Activated naive CD8-positive, alpha-beta T cell (primary cell): ENCODE measurements around the gene TYROBP.
"Not testable (repeated sequence)": the region's sequence is repeated elsewhere in the genome, so short reads cannot be mapped to it uniquely, and the experiment has no call there.

Experiments used
- H3K27ac Mint-ChIP-seq: one replicate; pipeline ENCODE4 v1.8.0; 2021; ENCODE audit warnings: mixed read lengths
- H3K27me3 Mint-ChIP-seq: one replicate; pipeline ENCODE4 v1.8.0; 2021; ENCODE audit warnings: mixed read lengths
- H3K36me3 Mint-ChIP-seq: one replicate; pipeline ENCODE4 v1.8.0; 2021; ENCODE audit warnings: mixed read lengths
- H3K4me1 Mint-ChIP-seq: one replicate; pipeline ENCODE4 v1.8.0; 2021; ENCODE audit warnings: low read depth, mixed read lengths
- H3K4me3 Mint-ChIP-seq: one replicate; pipeline ENCODE4 v1.8.0; 2021; ENCODE audit warnings: mild to moderate bottlenecking, mixed read lengths
- H3K9me3 Mint-ChIP-seq: one replicate; pipeline ENCODE4 v1.8.0; 2021; ENCODE audit warnings: low read depth, mixed read lengths

The TYROBP gene

GRCh38 chr19:35911173-35911572, 3.1 kb upstream of the TYROBP start:
- Mint-ChIP-seq H3K4me1 (peaks cover 26% of the 10 kb centered on the region), H3K27ac (no peak overlapping the region), H3K4me3 (no peak overlapping the region), H3K36me3 (no peaks in the 10 kb centered on the region), H3K9me3 (no peaks in the 10 kb centered on the region), H3K27me3 (no peaks in the 10 kb centered on the region)

GRCh38 chr19:35910355-35910754, 2.3 kb upstream of the TYROBP start:
- H3K27me3 Mint-ChIP-seq, H3K9me3 Mint-ChIP-seq, H3K36me3 Mint-ChIP-seq, H3K27ac Mint-ChIP-seq, H3K4me3 Mint-ChIP-seq: not testable (repeated sequence)
- peaks cover 25% of the 10 kb centered on the region for H3K4me1 Mint-ChIP-seq

GRCh38 chr19:35909684-35910035, 1.6 kb upstream of the TYROBP start:
- Mint-ChIP-seq H3K9me3 (no peaks in the 10 kb centered on the region), H3K4me3 (no peak overlapping the region), H3K27me3 (no peaks in the 10 kb centered on the region), H3K4me1 (peaks cover 30% of the 10 kb centered on the region), H3K36me3 (no peaks in the 10 kb centered on the region), H3K27ac (no peak overlapping the region)

DNA sequence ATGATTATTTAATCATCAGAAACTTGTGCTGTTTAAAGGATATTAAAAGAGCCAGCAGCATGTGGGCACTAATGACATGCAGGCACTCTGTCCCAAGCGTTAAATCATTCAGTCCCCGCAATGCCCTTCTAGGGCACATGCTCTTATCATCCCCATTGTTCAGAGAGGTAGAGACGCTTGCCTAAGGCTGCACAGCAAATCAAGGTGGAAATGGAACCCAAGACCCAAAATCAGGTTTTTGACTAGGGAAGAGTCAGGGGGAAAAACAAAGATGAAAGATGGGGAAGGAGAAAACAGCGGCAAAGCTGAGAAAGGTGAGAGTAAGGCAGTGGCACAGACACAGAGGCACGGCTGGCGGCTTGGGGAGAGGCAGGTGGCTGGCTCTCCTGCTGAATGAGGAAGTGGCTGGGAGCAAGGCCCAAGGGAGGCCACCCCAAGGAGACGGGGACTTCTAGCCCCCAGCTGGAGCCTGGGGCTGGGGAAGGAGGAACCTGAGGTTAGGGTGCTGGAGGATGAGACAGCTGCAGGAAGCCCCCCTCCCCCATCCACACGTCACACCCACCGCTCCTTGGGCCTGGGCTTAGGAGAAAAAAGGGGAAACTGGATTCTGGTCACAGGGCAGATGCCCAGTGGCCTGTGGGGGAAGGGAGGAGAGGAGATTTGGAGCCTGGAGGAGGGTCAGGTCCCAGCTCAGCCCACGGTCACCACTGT, 1.0 kb upstream of the TYROBP start:
- H3K9me3 Mint-ChIP-seq = no peaks in the 10 kb centered on the region
- no peak overlapping the region for H3K4me3 Mint-ChIP-seq
- H3K27me3 Mint-ChIP-seq = no peaks in the 10 kb centered on the region
- peak overlapping the region; percentile 79 for H3K27ac Mint-ChIP-seq
- H3K36me3 Mint-ChIP-seq = no peaks in the 10 kb centered on the region
- H3K4me1 Mint-ChIP-seq = peaks cover 36% of the 10 kb centered on the region

- no peak overlapping the region for H3K27ac Mint-ChIP-seq
- H3K4me1 Mint-ChIP-seq = peaks cover 45% of the 10 kb centered on the region
- no peaks in the 10 kb centered on the region for H3K27me3 Mint-ChIP-seq
- H3K4me3 Mint-ChIP-seq = no peak overlapping the region
- H3K36me3 Mint-ChIP-seq = no peaks in the 10 kb centered on the region
- H3K9me3 Mint-ChIP-seq = no peaks in the 10 kb centered on the region
These were observed 734 bp downstream of the TYROBP start for GRCh38 chr19:35907377-35907745.

- peak overlapping the region; percentile 96 for H3K27ac Mint-ChIP-seq
- H3K9me3 Mint-ChIP-seq = no peaks in the 10 kb centered on the region
- H3K27me3 Mint-ChIP-seq = no peaks in the 10 kb centered on the region
- peaks cover 54% of the 10 kb centered on the region for H3K4me1 Mint-ChIP-seq
- H3K4me3 Mint-ChIP-seq = peak overlapping the region; percentile 20
- no peaks in the 10 kb centered on the region for H3K36me3 Mint-ChIP-seq
These were observed 2.8 kb downstream of the TYROBP start for GRCh38 chr19:35905178-35905727.

- H3K27me3 Mint-ChIP-seq = no peaks in the 10 kb centered on the region
- no peaks in the 10 kb centered on the region for H3K36me3 Mint-ChIP-seq
- peak overlapping the region; percentile 96 for H3K27ac Mint-ChIP-seq
- peak overlapping the region; percentile 70 for H3K4me3 Mint-ChIP-seq
- peaks cover 51% of the 10 kb centered on the region for H3K4me1 Mint-ChIP-seq
- no peaks in the 10 kb centered on the region for H3K9me3 Mint-ChIP-seq
These were observed 3.6 kb downstream of the TYROBP start for GRCh38 chr19:35904311-35905068.

DNA sequence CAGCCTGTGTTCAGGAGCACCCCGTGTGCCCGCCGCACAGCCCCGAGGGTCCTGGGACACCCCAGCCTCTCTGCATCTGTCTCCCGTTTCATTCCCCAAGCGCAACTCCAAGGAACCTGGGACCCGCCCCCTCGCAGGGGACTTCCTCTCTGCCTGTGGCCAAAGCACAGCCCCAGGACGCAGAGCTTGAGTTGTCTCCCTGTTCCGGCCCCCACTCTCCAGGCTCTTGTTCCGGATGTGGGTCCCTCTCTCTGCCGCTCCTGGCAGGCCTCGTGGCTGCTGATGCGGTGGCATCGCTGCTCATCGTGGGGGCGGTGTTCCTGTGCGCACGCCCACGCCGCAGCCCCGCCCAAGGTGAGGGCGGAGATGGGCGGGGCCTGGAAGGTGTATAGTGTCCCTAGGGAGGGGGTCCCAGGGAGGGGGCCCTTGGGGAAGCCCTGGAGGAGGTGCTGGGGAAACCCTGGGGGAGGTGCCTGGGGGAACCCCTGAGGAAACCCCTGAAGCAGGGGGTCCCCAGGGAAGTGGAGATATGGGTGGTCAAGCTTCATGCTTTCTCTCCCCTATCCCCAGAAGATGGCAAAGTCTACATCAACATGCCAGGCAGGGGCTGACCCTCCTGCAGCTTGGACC, 4.4 kb downstream of the TYROBP start:
- Mint-ChIP-seq H3K36me3 (no peaks in the 10 kb centered on the region), H3K9me3 (no peaks in the 10 kb centered on the region), H3K27ac (peak overlapping the region; percentile 96), H3K27me3 (no peaks in the 10 kb centered on the region), H3K4me1 (peaks cover 45% of the 10 kb centered on the region), H3K4me3 (peak overlapping the region; percentile 87)

GRCh38 chr19:35902870-35903475, 5.1 kb downstream of the TYROBP start:
- Mint-ChIP-seq H3K9me3 (no peaks in the 10 kb centered on the region), H3K4me3 (peak overlapping the region; percentile 87), H3K27me3 (no peaks in the 10 kb centered on the region), H3K4me1 (peaks cover 45% of the 10 kb centered on the region), H3K36me3 (no peaks in the 10 kb centered on the region), H3K27ac (peak overlapping the region; percentile 96)

GRCh38 chr19:35901854-35902661, 6.0 kb downstream of the TYROBP start, which contains the start of gene HCST:
TSS of gene HCST (plus strand) at chr19:35902529. CDS start at chr19:35902594, 65 bp downstream.
- Mint-ChIP-seq H3K4me1 (peaks cover 47% of the 10 kb centered on the region), H3K36me3 (no peaks in the 10 kb centered on the region), H3K27ac (peak within 1 kb of the TSS; percentile 96), H3K9me3 (no peaks in the 10 kb centered on the region), H3K4me3 (peak within 1 kb of the TSS; percentile 87), H3K27me3 (no peaks in the 10 kb centered on the region)

- Mint-ChIP-seq H3K4me3 (peak overlapping the region; percentile 96), H3K4me1 (peaks cover 47% of the 10 kb centered on the region), H3K27me3 (no peaks in the 10 kb centered on the region)
These were observed 6.9 kb downstream of the TYROBP start for GRCh38 chr19:35901055-35901644.

DNA sequence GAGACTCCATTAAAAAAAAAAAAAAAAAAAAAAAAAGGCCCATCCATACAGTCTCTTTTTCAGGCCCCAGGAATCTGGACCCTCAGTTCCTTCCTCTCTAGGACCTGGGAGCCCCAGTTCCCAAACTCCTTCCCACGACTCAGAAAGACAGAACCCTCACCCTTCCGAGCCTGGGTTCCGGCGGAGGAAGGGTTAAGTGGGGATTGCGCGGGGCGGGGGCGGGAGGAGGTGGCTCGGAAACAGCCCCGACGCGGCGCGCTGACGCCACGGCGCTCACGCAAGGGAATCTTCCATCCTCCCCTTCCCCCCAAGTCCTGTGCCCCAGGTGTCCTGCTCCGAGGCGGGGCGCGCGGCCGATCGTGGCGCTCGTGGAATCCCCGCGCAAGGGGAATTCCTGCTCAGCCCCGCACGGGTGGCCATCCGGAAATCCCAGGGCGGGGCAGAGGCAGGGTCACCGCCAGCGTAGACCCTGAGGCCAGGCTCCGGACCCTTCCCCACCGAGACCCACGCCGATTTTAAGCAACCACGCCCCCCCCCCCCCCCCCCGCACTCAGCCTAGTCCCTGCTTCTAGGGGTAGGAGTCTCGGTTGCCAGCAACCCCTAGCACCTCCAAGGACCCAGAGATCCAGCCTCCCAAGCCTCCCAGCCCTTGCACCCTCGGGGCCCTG, 8.4 kb downstream of the TYROBP start:
- H3K9me3 Mint-ChIP-seq = no peaks in the 10 kb centered on the region
- H3K36me3 Mint-ChIP-seq = no peaks in the 10 kb centered on the region
- H3K27me3 Mint-ChIP-seq = no peaks in the 10 kb centered on the region
- peak overlapping the region; percentile 96 for H3K4me3 Mint-ChIP-seq
- peaks cover 49% of the 10 kb centered on the region for H3K4me1 Mint-ChIP-seq
- peak overlapping the region; percentile 92 for H3K27ac Mint-ChIP-seq

More at GRCh38 chr19:35901055-35901644, 6.9 kb downstream of the TYROBP start:
- H3K36me3 Mint-ChIP-seq = no peaks in the 10 kb centered on the region
- no peaks in the 10 kb centered on the region for H3K9me3 Mint-ChIP-seq
- H3K27ac Mint-ChIP-seq = peak overlapping the region; percentile 89

DNA sequence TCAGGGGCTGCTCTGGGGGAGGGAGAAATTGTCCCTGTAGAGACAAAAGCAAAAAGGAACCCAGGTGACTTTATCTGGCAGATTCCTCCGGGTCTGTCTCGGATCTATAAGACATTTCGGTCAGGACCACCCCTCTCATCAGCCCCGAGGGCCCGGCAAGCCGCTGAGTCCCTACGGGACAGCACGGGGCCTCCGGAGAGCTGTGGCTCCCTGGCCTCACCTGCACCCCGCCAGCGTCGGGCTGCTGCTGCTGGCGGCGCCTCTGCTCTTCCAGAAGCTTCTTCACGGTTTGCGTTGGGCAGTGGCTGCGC, 9.6 kb downstream of the TYROBP start:
- no peaks in the 10 kb centered on the region for H3K9me3 Mint-ChIP-seq
- no peaks in the 10 kb centered on the region for H3K36me3 Mint-ChIP-seq
- H3K27ac Mint-ChIP-seq = peak overlapping the region; percentile 92
- H3K27me3 Mint-ChIP-seq = no peaks in the 10 kb centered on the region
- H3K4me3 Mint-ChIP-seq = peak overlapping the region; percentile 96
- peaks cover 39% of the 10 kb centered on the region for H3K4me1 Mint-ChIP-seq
